ENCODE data around the gene WASHC4.
"Not testable (repeated sequence)": the region's sequence is repeated elsewhere in the genome, so short reads cannot be mapped to it uniquely, and the experiment has no call there.

The WASHC4 gene

DNA sequence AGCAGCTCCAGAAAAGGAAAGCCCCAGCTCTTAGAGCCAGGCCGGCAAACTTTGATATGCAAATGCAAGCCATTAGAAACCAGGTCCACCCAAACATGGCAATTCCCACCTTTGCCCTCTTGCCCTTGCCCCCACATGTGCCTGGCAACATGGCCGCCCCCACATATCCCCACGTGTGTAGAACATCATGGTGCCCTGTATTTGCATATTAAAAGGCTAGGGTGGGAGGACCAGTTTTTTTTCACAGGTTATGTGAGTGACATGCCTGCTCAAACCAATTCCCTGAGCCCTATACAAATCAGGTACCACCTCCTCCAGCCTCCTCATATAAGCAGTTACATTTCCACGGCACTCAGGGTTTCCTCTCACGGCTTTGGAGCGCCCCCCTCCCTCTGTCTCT, 17.2 kb upstream of the WASHC4 start:
- DNase-seq (ENCODE audit: low spot score), result no peak

DNA sequence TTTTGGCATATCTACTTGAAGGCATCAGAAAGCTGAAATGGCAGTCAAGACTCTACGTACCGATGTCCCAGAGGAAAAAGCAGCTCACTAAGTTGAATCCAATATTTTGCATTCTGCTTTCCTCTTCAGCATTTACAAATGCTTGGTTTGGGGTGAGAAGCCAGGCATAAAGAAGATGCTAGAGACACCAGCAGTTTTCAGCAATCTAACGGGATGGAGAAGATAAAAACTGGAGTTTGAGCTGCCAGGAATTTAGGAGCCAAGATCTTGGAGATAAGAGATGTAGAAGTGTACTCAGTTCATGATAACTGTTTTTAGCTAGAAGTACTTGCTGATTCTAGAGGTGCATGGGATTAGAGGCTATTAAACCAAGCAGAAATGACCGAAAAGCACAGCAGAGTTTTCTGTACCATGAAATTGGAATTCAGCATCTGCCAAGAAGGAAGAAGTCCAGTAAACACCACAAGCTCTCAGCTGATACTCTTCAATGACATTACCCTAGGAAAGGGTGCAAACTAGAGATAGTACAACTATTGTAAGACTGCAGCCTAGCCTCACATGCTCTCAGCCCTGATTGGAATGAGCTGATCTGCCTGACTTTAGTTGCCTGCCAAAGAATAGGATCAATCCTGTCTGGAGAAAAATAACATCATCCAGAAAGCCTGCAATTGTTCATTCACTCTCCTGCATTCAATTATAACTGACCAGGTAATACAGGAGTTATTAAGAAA, 15.9 kb upstream of the WASHC4 start:
- DNase-seq (ENCODE audit: low spot score), result no peak

DNA sequence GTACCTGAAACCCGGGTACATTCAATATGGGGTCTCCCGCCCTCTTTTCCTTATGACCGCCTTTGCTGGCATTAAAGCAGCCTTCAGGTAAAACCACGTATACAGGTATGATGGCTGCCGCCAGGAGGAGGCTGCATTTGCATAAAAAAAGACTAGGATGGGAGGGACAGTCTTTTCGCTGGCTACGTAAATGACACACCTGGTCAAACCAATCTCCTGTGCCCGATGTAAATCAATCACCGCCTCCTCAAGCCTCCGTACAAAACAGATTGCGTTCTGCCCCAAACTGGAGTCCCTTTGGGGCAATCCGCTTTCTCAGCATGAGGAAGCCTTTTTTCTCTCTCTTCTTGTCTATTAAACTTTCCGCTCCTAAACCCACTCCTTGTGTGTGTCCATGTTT, 15.2 kb upstream of the WASHC4 start:
- DNase-seq (ENCODE audit: low spot score), result no peak

DNA sequence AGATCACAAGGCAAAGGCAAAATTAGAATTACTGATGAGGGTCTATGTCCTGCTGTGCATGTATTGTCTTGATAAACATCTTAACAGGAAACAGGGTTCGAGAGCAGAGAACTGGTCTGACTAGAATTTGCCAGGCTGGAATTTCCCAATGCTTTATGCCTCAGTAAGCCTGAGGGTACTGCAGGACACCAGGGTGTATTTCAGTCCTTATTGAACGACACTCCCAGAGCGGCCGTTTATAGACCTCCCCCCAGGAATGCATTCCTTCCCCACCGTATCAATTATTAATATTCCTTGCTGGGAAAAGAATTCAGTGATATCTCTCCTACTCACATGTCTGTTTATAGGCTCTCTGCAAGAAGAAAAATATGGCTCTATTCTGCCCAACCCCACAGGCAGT, 12.2 kb upstream of the WASHC4 start:
- not testable (repeated sequence) for DNase-seq (ENCODE audit: low spot score)

- no peak for DNase-seq (ENCODE audit: low spot score)
Measured at GRCh38 chr12:105099356-105099755, 8.2 kb upstream of the WASHC4 start.

GRCh38 chr12:105100207-105100985, 7.1 kb upstream of the WASHC4 start:
- DNase-seq (ENCODE audit: low spot score), result no peak

DNA sequence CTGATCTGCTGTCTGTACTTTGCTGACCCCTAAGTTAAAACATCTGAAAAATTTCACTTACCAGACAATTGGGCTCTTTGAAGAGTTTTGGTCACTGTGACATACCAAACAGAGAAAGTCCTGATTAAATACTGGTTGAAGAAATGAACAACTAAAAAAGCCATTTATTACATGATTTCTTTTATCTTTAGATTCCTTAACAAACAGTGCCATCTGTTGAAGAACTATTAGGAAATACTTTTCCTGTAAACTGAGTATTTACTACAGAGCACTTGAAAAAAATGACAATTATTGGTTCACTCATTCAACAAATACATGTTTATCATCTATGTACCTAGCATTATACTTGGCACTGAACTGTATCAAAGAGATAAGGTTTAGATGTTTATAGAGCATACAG, 6.5 kb upstream of the WASHC4 start:
- DNase-seq (ENCODE audit: low spot score), result no peak

DNA sequence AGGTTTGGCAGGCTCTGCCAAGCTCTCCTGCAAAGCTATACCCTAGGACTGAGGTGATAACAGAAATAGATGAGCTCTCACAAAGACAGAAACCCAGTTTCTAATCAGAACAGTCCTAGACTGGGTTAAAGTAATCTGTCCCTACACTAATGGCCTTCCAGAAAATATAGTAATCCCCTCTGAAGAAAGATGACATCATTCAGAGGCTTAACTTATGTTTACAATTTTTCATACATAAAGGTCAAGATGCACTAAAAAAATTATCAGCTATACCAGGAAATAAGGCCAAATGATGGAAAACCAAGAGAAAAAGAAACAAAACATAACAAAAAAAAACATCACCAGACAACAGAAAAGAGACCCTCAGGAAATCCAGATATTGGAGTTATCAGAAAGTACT, 4.9 kb upstream of the WASHC4 start:
- DNase-seq (ENCODE audit: low spot score), result no peak

DNA sequence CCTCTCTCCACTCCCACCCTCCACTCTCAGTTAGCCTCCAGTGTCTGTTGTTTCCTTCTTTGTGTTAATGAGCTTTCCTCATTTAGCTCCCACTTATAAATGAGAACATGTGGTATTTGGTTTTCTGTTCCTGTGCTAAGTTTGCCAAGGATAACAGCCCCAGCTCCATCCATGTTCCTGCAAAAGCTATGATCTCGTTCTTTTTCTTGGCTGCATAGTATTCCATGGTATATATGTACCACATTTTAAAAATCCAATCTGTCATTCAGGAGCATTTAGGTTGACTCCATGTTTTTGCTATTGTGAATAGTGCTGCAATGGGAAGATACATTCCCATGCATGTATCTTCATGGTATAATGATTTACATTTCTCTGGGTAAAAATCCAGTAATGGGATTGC, 2.8 kb upstream of the WASHC4 start:
- DNase-seq (ENCODE audit: low spot score), result no peak

- no peak for DNase-seq (ENCODE audit: low spot score)
Measured at GRCh38 chr12:105106621-105107020, 910 bp upstream of the WASHC4 start.

DNA sequence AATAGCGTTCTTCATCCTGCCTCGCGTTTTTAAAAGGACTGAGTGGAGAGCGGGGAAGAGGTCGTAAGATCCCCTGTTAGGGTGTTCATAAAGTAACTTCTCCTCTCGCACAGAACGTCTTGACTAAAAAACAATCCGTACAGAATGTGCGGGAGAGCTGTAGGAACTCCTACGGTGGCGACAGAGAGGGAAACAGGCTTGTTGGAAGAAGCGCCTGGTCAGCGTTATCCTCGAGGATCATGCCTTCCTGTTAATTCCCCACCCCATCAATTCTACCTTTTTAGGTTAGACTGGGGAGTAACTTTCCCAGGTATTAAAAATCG, 399 bp upstream of the WASHC4 start:
- no peak for DNase-seq (ENCODE audit: low spot score)

DNA sequence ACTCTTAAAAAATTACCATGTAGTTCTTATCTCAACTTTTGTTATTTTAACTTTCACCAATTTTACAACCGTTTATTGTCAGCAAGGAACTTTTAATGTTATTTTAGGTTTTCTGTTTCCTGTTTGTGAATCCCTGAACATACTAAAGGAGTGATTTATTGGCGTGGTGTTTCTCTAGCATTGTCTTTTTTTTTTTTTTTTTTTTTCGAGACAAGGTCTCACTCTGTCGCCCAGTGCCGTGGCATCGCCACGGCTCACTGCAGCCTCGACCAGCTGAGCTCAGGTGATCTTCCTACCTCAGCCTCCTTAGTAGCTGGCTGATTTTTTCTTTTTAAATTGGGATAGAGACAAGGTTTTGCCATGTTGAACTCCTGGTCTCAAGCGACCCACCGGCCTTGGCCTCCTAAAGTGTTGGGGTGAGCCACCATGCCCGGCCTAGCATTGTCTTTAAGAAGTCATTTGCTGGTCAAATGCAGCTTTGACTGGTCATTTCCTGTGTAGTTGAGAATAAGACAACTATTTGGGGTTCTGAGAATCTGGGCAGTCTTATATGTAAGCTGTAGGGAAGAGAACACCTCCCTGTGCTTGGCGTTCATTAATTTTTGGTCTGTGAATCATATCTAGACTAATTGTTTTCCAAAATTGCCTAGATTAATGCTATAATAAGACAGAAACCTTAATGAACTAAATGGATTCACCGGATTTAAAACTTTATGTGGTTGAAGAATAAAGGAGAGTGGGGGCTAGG, 2.1 kb downstream of the WASHC4 start:
- no peak for DNase-seq (ENCODE audit: low spot score)

- no peak for DNase-seq (ENCODE audit: low spot score)
Measured at GRCh38 chr12:105110851-105111250, 3.3 kb downstream of the WASHC4 start.

DNA sequence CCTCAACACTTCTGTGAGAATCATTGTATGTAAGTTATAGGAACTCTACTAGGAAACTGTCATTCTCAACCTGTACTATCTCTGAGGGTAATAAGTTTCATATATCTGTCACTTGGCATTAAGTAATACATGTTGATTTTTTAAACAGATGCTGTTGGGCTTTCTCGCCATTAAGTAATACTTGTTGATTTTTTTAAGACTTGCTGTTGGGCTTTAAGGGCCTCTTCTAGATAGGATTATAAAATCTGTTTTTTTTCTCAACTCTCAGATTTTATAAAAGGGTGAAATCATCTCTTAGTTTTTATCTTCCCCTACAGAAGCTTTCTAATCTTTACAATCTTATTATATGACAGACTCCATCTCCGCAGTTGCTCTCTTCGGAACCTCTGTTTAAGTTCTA, 5.6 kb downstream of the WASHC4 start:
- no peak for DNase-seq (ENCODE audit: low spot score)

DNA sequence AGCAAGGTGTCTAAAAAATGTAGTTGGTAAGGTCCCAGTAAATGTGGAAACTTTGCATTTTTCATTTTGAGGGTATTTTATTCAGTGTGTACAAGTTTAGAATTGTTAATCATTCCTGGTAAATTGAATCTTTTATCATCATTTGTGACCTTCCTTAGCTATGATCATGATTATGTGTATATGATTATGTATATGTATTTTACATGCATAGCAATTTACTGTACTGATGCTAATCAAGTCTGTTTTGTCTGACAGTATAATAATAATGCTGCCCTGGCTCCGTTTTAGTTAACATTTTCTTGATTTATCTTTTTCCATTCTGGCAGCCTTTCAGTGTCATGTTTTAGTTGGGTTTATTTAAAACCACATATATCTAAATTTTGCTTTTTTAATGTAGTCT, 9.4 kb downstream of the WASHC4 start:
- no peak for DNase-seq (ENCODE audit: low spot score)

GRCh38 chr12:105120551-105120950, 13.0 kb downstream of the WASHC4 start:
- DNase-seq (ENCODE audit: low spot score), result no peak

DNA sequence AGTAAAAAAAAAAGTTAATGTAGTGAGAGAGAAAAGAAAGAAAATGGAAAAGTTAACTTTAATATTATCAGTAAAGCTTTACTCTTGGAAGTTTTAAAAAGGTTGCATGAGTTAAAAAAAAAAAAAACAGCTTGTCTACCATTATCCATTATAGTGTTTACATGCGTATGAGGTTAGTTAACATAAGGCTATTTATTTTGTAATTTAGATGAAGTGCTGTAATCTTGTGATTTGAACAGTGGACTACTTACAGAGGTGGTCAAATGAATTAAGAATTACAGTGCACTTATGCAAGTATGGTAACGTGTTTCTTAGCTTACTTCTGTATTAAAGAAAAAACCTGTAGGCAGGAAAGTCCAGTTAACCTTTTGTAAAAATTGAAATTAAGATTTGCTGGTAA, 30.7 kb downstream of the WASHC4 start:
- no peak for DNase-seq (ENCODE audit: low spot score)

DNA sequence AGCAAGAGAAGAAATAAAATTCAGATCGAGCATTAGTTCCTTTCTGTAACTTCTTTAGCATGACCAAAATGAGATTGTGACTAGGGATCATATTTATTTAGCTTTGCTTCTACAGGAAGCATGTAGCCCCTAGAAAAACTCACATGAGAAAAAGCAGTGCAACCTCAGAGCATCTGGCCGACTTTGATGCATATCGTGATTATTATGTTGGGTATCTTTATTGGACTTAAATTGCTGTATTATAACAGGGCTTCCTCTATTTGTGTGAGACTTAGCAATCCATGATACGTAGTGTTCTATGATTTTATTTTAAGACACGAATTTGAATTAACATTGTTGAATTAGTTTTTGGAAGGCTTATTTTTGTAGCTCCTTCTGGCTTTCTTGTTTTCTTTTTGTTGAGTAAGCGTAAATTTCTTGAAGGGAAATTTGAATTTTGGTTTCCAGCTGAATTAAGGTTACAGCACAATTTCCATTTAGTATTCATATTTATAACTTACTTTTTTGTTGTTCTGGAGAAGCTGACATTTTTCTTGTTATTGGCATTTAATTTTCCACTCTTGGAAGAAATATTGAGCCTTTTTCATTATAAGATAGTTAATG, 33.9 kb downstream of the WASHC4 start:
- no peak for DNase-seq (ENCODE audit: low spot score)

DNA sequence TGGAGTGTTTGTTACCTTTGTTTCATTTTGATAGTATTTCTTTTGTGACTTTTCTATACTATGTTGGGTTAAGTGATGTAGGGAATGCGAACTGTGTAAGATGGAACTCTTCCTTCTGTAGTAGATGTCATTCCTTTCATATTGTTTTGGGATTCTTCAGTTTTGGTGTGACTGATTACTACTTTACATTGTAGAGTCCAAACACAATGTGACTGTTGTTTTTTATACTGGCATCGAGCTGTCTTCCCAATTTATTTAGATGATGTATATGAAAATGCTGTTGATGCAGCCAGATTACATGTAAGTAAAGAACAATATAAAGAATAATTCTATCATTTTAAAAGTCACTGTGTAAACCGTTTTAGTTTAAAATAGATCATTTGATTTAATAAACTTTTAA, 34.7 kb downstream of the WASHC4 start:
- no peak for DNase-seq (ENCODE audit: low spot score)

DNA sequence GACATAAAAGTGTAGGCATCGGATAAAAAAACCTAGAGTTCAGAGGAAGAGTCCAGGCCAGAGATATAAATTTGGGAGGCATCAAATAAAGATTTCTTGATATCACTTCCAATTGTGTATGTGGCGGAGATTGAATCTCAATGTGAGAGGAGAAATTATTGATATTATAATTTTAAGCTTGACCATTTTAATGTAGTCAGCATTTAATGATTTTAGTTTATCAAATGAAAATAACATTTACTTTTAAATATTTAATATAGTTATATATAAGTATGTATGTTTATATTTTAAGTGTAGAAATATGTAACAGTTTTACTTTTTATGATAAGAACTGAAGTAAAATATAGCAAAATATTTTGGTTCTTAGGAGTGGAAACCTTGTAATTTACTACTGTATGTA, 48.7 kb downstream of the WASHC4 start:
- no peak for DNase-seq (ENCODE audit: low spot score)

DNA sequence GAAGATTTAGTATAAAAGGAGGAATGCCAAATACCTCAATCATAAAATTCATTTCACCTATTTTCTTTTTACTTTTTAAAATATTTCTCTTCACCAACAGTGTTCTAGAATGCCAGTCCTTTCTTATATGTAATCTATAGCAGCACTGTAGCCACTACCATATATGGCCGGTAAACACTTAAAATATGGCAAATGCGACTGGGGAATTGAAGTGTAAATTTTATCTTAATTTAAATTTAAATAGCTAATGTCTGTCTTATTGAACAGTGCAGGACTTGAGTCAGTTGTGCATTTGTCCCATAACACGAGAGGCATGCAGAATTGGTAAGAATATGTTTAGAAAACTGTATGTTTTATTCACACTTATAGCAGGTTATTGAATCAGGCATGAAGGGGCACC, 50.1 kb downstream of the WASHC4 start:
- no peak for DNase-seq (ENCODE audit: low spot score)

DNA sequence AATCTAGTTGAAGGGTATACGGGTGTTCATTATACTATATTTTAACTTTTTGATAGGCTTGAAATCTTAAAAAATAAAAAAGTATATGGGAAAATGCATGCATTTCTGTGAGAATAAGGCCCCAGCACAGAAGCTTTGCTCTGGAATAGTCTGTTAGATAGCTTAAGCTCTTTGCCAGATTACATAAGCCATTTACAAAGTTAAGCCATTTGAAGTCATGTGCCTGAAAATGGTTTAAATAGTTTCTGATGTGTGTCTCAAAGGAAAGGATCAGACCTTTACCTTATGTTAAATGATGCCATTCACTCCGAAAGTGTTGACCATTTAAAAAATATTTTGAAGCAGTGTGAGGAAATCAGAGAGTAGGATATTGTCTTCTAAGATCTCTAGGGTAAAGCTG, 51.3 kb downstream of the WASHC4 start:
- DNase-seq (ENCODE audit: low spot score), result no peak

- DNase-seq (ENCODE audit: low spot score), result no peak
Measured at GRCh38 chr12:105162174-105162573, 54.6 kb downstream of the WASHC4 start.
